Suprapubic skin (tissue), 4 donors: Measurements from ENCODE around the gene CDH5. TPM values are rescaled to one million over a fixed set of nuclear protein-coding genes. Genes with fewer than 3 reads are reported as not detected.

Experiments used
- DNase-seq, 2 donors: peaks; one replicate each; pipeline ENCODE4 v3.0.0-alpha.2; 2019; ENCODE audit warnings: low spot score in 2 of 2
- H3K27ac ChIP-seq: fragments of 200-600 bp; sonication (generic); one replicate; pipeline ENCODE4 v1.5.1; 2019
- H3K27me3 ChIP-seq: fragments of 200-600 bp; sonication (generic); one replicate; pipeline ENCODE4 v1.5.1; 2019
- H3K36me3 ChIP-seq: fragments of 200-600 bp; sonication (generic); one replicate; pipeline ENCODE4 v1.5.1; 2019
- H3K4me1 ChIP-seq: fragments of 200-600 bp; sonication (generic); one replicate; pipeline ENCODE4 v1.5.1; 2019
- H3K4me3 ChIP-seq: fragments of 200-600 bp; sonication (generic); one replicate; pipeline ENCODE4 v1.5.1; 2019; ENCODE audit warnings: mild to moderate bottlenecking
- H3K9me3 ChIP-seq: fragments of 200-600 bp; sonication (generic); one replicate; pipeline ENCODE4 v1.5.1; 2019
- CTCF ChIP-seq, 2 donors: fragments of 200-600 bp in 1 of 2; fragments of 450-650 bp in 1 of 2; sonication (generic) in 1 of 2; IDR thresholded peaks; one replicate each; pipeline ENCODE4 v1.5.1; 2016 to 2019; ENCODE audit warnings: antibody characterized with exemption in 2 of 2, mild to moderate bottlenecking in 1 of 2, moderate library complexity in 1 of 2
- EP300 ChIP-seq: sonication (generic); formaldehyde crosslinking; IDR thresholded peaks from one replicate; pipeline ENCODE4 v1.6.1; 2017; ENCODE audit warnings: antibody characterized with exemption
- POLR2A ChIP-seq, 2 donors: fragments of 450-650 bp; IDR thresholded peaks; one replicate each; pipeline ENCODE4 v1.6.1; 2017; ENCODE audit warnings: antibody characterized with exemption in 2 of 2, mild to moderate bottlenecking in 2 of 2, moderate library complexity in 2 of 2
- POLR2AphosphoS5 ChIP-seq, 3 donors: sonication (generic); formaldehyde crosslinking; IDR thresholded peaks; one replicate each; pipeline ENCODE4 v1.6.1; 2017; ENCODE audit warnings: antibody characterized with exemption in 3 of 3
- WGBS: methylation state at CpG from one replicate; pipeline ENCODE4 v1.1.5; 2018; 5-methylcytosine and 5-hydroxymethylcytosine counted together
- total RNA-seq, 4 donors: library from RNA; depleted of rRNA; stranded (reverse); fragments of >200 nt; gene quantifications; one replicate each; pipeline ENCODE4 v1.1.0, GENCODE V29; 2016

Gene CDH5
- total RNA-seq, 4 donors from 2014 or later, result 8.0 to 23.6 (median 14.4) TPM

- H3K27ac ChIP-seq, result no peak overlapping the region
- H3K36me3 ChIP-seq, result peaks cover 3% of the 10 kb centered on the region
- no peaks in the 10 kb centered on the region for H3K9me3 ChIP-seq
- no peak for DNase-seq
- TF ChIP-seq POLR2A (IDR thresholded peaks at IDR 0.05) (no peak), CTCF (IDR thresholded peaks at IDR 0.05) (no peak), POLR2AphosphoS5 (IDR thresholded peaks at IDR 0.05) (no peak), EP300 (no peak)
- peaks cover 8% of the 10 kb centered on the region for H3K4me1 ChIP-seq
- H3K4me3 ChIP-seq, result no peak overlapping the region
- WGBS, result 96% methylated on average over 4 of the region's 4 CpGs
- H3K27me3 ChIP-seq, result no peaks in the 10 kb centered on the region
Observed at GRCh38 chr16:66385415-66385814, 18.9 kb downstream of the CDH5 start.

- Histone ChIP-seq H3K36me3 (peaks cover 3% of the 10 kb centered on the region), H3K9me3 (no peaks in the 10 kb centered on the region), H3K27me3 (no peaks in the 10 kb centered on the region), H3K4me1 (peaks cover 8% of the 10 kb centered on the region), H3K4me3 (no peak overlapping the region), H3K27ac (no peak overlapping the region)
- 90% methylated on average over 20 of the region's 20 CpGs for WGBS
- DNase-seq, result peak in 1 of 2 donors; percentile 61
- TF ChIP-seq POLR2AphosphoS5 (IDR thresholded peaks at IDR 0.05) (no peak), POLR2A (IDR thresholded peaks at IDR 0.05) (no peak), EP300 (no peak), CTCF (IDR thresholded peaks at IDR 0.05) (no peak)
Observed at GRCh38 chr16:66386629-66387622, 20.4 kb downstream of the CDH5 start.

- no peak for TF ChIP-seq EP300
- no peak for TF ChIP-seq CTCF (IDR thresholded peaks at IDR 0.05)
- no peak for TF ChIP-seq POLR2AphosphoS5 (IDR thresholded peaks at IDR 0.05)
- no peak for TF ChIP-seq POLR2A (IDR thresholded peaks at IDR 0.05)
- H3K27ac ChIP-seq, result no peak overlapping the region
- no peak overlapping the region for H3K4me3 ChIP-seq
- peak in 1 of 2 donors; percentile 56 for DNase-seq
- H3K36me3 ChIP-seq, result peaks cover 6% of the 10 kb centered on the region
- peaks cover 4% of the 10 kb centered on the region for H3K4me1 ChIP-seq
- WGBS, result 86% methylated on average over 2 of the region's 2 CpGs
- no peaks in the 10 kb centered on the region for H3K27me3 ChIP-seq
- no peaks in the 10 kb centered on the region for H3K9me3 ChIP-seq
Observed at GRCh38 chr16:66387817-66388332, 21.4 kb downstream of the CDH5 start.

GRCh38 chr16:66388350-66389139 lies 22.1 kb downstream of the CDH5 start:
- DNase-seq, result peak in 1 of 2 donors; percentile 16
- peaks cover 6% of the 10 kb centered on the region for H3K36me3 ChIP-seq
- 89% methylated on average over 6 of the region's 6 CpGs for WGBS
- H3K27ac ChIP-seq, result no peak overlapping the region
- TF ChIP-seq POLR2A (IDR thresholded peaks at IDR 0.05), result no peak
- TF ChIP-seq POLR2AphosphoS5 (IDR thresholded peaks at IDR 0.05), result no peak
- TF ChIP-seq CTCF (IDR thresholded peaks at IDR 0.05), result no peak
- no peak for TF ChIP-seq EP300
- no peak overlapping the region for H3K4me3 ChIP-seq
- H3K9me3 ChIP-seq, result no peaks in the 10 kb centered on the region
- H3K4me1 ChIP-seq, result no peaks in the 10 kb centered on the region
- H3K27me3 ChIP-seq, result no peaks in the 10 kb centered on the region
